NCI-H1417 (cell line): Measurements from ENCODE around the gene RHPN2.
A peak's percentile ranks its signal among the peaks of the same experiment; 100 is the strongest.
"Not testable (repeated sequence)": the region's sequence is repeated elsewhere in the genome, so short reads cannot be mapped to it uniquely, and the experiment has no call there.

Experiments used
- DNase-seq, 3 experiments: peaks; one replicate each; lab custom pipeline; 2025; lab: John Stamatoyannopoulos, UW

The RHPN2 gene

GRCh38 chr19:33026602-33027001 lies 38.1 kb downstream of the RHPN2 start:
- not testable (repeated sequence) for DNase-seq

- not testable (repeated sequence) for DNase-seq
Observed at GRCh38 chr19:33025468-33026238, 39.0 kb downstream of the RHPN2 start.

GRCh38 chr19:33024398-33024797 lies 40.3 kb downstream of the RHPN2 start:
- DNase-seq, result no peak

- no peak for DNase-seq
Observed at GRCh38 chr19:33022472-33023116, 42.1 kb downstream of the RHPN2 start.

GRCh38 chr19:33010891-33011290 lies 53.8 kb downstream of the RHPN2 start:
- DNase-seq, result not testable (repeated sequence)

GRCh38 chr19:33008738-33009137 lies 56.0 kb downstream of the RHPN2 start:
- DNase-seq, result no peak

GRCh38 chr19:33005440-33005839 lies 59.2 kb downstream of the RHPN2 start:
- DNase-seq, result peak in 2 of 3 experiments; percentile 58 to 90

GRCh38 chr19:33003424-33004024 lies 61.2 kb downstream of the RHPN2 start:
- DNase-seq, result peak in 1 of 3 experiments; percentile 1

GRCh38 chr19:33002126-33002865 lies 62.4 kb downstream of the RHPN2 start:
- not testable (repeated sequence) for DNase-seq

- DNase-seq, result no peak
Observed at GRCh38 chr19:33000910-33001309, 63.8 kb downstream of the RHPN2 start.

GRCh38 chr19:33000510-33000909 lies 64.2 kb downstream of the RHPN2 start:
- DNase-seq, result no peak

GRCh38 chr19:32998722-32999121 lies 66.0 kb downstream of the RHPN2 start:
- DNase-seq, result no peak

GRCh38 chr19:32997716-32998355 lies 66.9 kb downstream of the RHPN2 start:
- no peak for DNase-seq

GRCh38 chr19:32997061-32997464 lies 67.6 kb downstream of the RHPN2 start:
- DNase-seq, result not testable (repeated sequence)

GRCh38 chr19:32995966-32996365 lies 68.7 kb downstream of the RHPN2 start:
- not testable (repeated sequence) for DNase-seq

- DNase-seq, result no peak
Observed at GRCh38 chr19:32988724-32989123, 76.0 kb downstream of the RHPN2 start.

- DNase-seq, result not testable (repeated sequence)
Observed at GRCh38 chr19:32988254-32988653, 76.4 kb downstream of the RHPN2 start.

GRCh38 chr19:32982488-32982887 lies 82.2 kb downstream of the RHPN2 start:
- DNase-seq, result not testable (repeated sequence)

GRCh38 chr19:32979807-32980206 lies 84.9 kb downstream of the RHPN2 start:
- DNase-seq, result not testable (repeated sequence)

- not testable (repeated sequence) for DNase-seq
Observed at GRCh38 chr19:32977813-32978212, 86.9 kb downstream of the RHPN2 start.

- no peak for DNase-seq
Observed at GRCh38 chr19:32977280-32977679, 87.4 kb downstream of the RHPN2 start.
